Upper lobe of left lung (tissue), 6 donors: ENCODE results near the gene PTPRN2. TPM values are rescaled to one million over a fixed set of nuclear protein-coding genes. Genes with fewer than 3 reads are reported as not detected.
A peak's percentile ranks its signal among the peaks of the same experiment; 100 is the strongest.
"Not testable (repeated sequence)": the region's sequence is repeated elsewhere in the genome, so short reads cannot be mapped to it uniquely, and the experiment has no call there.

ENCODE experiments used
- ATAC-seq, 2 donors: fragments of 200-7000 bp; cut with Tn5 transposase; one replicate each; pipeline ENCODE4 v1.9.1; 2022; ENCODE audit warnings: mild to moderate bottlenecking in 2 of 2, moderate library complexity in 2 of 2; ENCODE audit not compliant: low FRiP score in 2 of 2
- DNase-seq, 2 donors: peaks; one replicate each; pipeline ENCODE4 v3.0.0-alpha.2; 2019 to 2020
- H3K27ac ChIP-seq, 4 donors: fragments of 200-600 bp; sonication (generic); one replicate each; pipeline ENCODE4 v1.5.1; 2016 to 2019
- H3K27me3 ChIP-seq, 4 donors: fragments of 200-600 bp; sonication (generic); one replicate each; pipeline ENCODE4 v1.5.1; 2017 to 2019
- H3K36me3 ChIP-seq, 4 donors: fragments of 200-600 bp; sonication (generic); one replicate each; pipeline ENCODE4 v1.5.1; 2016 to 2019
- H3K4me1 ChIP-seq, 4 donors: fragments of 200-600 bp; sonication (generic); one replicate each; pipeline ENCODE4 v1.5.1; 2018 to 2019
- H3K4me3 ChIP-seq, 4 donors: fragments of 200-600 bp; sonication (generic); one replicate each; pipeline ENCODE4 v1.5.1; 2017 to 2019; ENCODE audit warnings: mild to moderate bottlenecking in 2 of 4, moderate library complexity in 1 of 4
- H3K9me3 ChIP-seq, 4 donors: fragments of 200-600 bp; sonication (generic); one replicate each; pipeline ENCODE4 v1.5.1; 2018 to 2019
- EP300 ChIP-seq, 4 donors: sonication (generic); formaldehyde crosslinking; IDR thresholded peaks; one replicate each; pipeline ENCODE4 v1.5.1; 2017; ENCODE audit warnings: antibody characterized with exemption in 4 of 4, control low read depth in 2 of 4
- POLR2A ChIP-seq, 4 donors: fragments of 450-650 bp; IDR thresholded peaks; one replicate each; pipeline ENCODE4 v1.5.1; 2016 to 2017; ENCODE audit warnings: antibody characterized with exemption in 4 of 4, mild to moderate bottlenecking in 2 of 4
- POLR2AphosphoS5 ChIP-seq, 2 donors: sonication (generic); formaldehyde crosslinking; IDR thresholded peaks; one replicate each; pipeline ENCODE4 v1.5.1; 2017; ENCODE audit warnings: antibody characterized with exemption in 2 of 2
- WGBS, 2 donors: methylation state at CpG; one replicate each; pipeline ENCODE4 v1.1.5; 2017 to 2018; 5-methylcytosine and 5-hydroxymethylcytosine counted together
- total RNA-seq, 6 donors: library from RNA; depleted of rRNA in 4 of 6; stranded (reverse); fragments of >200 nt in 4 of 6; gene quantifications; one replicate each; pipeline versions ENCODE4 v1.1.0 to v1.2.1, GENCODE V29; 2016 to 2021
- TF ChIP-seq, protein P1 (sequence below), 6 experiments: fragments of 450-650 bp in 4 of 6; fragments of 200-600 bp in 2 of 6; sonication (generic) in 2 of 6; IDR thresholded peaks; one replicate each; pipeline ENCODE4 v1.5.1; 2016 to 2019; ENCODE audit warnings: antibody characterized with exemption in 6 of 6
- donor health status: DM: no; HTN: no; CAD: no; lungs with moderate emphysema.
- donor health status: DM: no; HTN: yes; CAD: no; lungs with severe emphysema.

Gene PTPRN2
- total RNA-seq, 6 donors from 2014 or later: 3.3 to 7.9 (median 5.2) TPM

DNA sequence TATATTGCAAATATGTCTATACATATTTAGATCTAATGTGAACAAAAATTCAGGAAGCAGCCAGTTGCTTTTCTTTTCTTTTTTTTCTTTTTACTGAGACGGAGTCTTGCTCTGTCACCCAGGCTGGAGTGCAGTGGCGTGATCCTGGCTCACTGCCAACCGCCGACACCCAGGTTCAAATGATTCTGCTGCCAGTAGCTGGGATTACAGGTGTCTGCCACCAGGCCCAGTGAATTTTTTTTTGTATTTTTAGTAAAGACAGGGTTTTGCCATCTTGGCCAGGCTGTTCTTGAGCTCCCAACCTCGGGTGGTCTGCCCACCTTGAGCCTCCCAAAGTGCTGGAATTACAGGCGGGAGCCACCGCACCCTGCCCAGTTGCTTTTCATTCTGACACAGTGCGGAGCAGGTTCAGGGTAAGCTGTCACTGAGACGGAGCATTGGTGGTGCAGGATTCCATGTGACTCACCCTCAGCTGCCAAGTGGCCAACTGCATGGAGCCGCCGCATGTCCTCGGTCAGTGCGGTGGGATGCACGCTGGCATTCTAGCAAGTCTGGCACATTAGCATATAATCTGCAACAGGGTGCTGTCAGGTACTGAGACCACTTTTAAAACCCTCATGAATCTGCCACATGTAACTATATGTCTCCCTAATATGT lies 888.1 kb downstream of the PTPRN2 start:
- Histone ChIP-seq H3K27ac (no peak overlapping the region), H3K27me3 (peaks cover 0 to 4% (median 0%) of the 10 kb centered on the region in 4 donors), H3K9me3 (no peaks in the 10 kb centered on the region), H3K36me3 (no peaks in the 10 kb centered on the region), H3K4me3 (no peak overlapping the region), H3K4me1 (no peaks in the 10 kb centered on the region)
- no peak for ATAC-seq
- TF ChIP-seq, protein P1, sequence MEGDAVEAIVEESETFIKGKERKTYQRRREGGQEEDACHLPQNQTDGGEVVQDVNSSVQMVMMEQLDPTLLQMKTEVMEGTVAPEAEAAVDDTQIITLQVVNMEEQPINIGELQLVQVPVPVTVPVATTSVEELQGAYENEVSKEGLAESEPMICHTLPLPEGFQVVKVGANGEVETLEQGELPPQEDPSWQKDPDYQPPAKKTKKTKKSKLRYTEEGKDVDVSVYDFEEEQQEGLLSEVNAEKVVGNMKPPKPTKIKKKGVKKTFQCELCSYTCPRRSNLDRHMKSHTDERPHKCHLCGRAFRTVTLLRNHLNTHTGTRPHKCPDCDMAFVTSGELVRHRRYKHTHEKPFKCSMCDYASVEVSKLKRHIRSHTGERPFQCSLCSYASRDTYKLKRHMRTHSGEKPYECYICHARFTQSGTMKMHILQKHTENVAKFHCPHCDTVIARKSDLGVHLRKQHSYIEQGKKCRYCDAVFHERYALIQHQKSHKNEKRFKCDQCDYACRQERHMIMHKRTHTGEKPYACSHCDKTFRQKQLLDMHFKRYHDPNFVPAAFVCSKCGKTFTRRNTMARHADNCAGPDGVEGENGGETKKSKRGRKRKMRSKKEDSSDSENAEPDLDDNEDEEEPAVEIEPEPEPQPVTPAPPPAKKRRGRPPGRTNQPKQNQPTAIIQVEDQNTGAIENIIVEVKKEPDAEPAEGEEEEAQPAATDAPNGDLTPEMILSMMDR (IDR thresholded peaks at IDR 0.05): no peak
- TF ChIP-seq EP300 (IDR thresholded peaks at IDR 0.05): no peak
- TF ChIP-seq POLR2A (IDR thresholded peaks at IDR 0.05): no peak
- WGBS, 2 donors: 61 to 74% methylated on average over 8 to 14 of the region's 14 CpGs
- peak in 1 of 2 donors; percentile 14 for DNase-seq

DNA sequence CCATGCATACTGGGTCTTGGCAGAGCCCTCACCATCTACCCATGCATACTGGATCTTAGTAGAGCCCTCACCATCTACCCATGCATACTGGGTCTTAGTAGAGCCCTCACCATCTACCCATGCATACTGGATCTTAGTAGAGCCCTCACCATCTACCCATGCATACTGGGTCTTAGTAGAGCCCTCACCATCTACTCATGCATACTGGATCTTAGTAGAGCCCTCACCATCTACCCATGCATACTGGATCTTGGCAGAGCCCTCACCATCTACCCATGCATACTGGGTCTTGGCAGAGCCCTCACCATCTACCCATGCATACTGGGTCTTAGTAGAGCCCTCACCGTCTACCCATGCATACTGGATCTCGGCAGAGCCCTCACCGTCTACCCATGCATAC lies 890.3 kb downstream of the PTPRN2 start:
- ATAC-seq, H3K27ac ChIP-seq, DNase-seq, H3K4me3 ChIP-seq, H3K9me3 ChIP-seq, H3K36me3 ChIP-seq: not testable (repeated sequence)
- H3K27me3 ChIP-seq: peaks cover 0 to 20% (median 10%) of the 10 kb centered on the region in 4 donors
- 86% methylated on average over 3 of the region's 3 CpGs; no CpG with 5 or more reads in 1 of the 2 donors for WGBS, 2 donors
- H3K4me1 ChIP-seq: peaks cover 0 to 16% (median 0%) of the 10 kb centered on the region in 4 donors

DNA sequence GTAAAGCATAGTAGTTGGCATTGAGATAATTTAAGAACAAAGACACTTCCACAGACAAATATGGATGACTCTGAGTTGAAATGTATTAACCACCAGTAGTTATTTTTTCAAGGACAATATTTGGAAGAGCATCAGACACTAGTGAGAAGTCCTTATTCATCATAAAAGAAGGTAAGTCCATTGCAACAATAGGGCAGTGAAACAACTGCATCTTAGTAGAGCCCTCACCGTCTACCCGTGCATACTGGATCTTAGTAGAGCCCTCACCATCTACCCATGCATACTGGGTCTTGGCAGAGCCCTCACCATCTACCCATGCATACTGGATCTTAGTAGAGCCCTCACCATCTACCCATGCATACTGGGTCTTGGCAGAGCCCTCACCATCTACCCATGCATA lies 892.0 kb downstream of the PTPRN2 start:
- not testable (repeated sequence) for ATAC-seq, H3K36me3 ChIP-seq, H3K27ac ChIP-seq, DNase-seq, H3K4me3 ChIP-seq, H3K9me3 ChIP-seq
- 85 to 100% methylated on average over 2 of the region's 2 CpGs for WGBS, 2 donors
- peaks cover 0 to 30% (median 15%) of the 10 kb centered on the region in 4 donors for H3K27me3 ChIP-seq
- H3K4me1 ChIP-seq: peaks cover 0 to 32% (median 4%) of the 10 kb centered on the region in 4 donors

DNA sequence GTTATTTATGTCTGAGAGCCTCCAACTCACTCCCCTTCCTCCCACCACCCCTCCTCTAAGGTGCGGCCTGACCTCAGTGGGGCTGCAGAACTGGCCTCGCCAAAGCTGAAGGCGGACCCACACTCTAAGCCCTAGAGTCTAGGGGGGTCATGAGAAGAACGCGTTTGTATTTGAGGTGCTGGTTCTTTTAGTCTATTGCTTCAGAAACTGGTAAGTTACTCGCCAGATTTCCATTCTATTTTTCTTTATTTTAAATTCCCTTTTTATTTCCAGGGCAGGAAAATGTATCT lies 893.3 kb downstream of the PTPRN2 start:
- H3K4me3 ChIP-seq: no peak overlapping the region
- H3K27ac ChIP-seq: no peak overlapping the region
- H3K4me1 ChIP-seq: peaks cover 10 to 45% (median 15%) of the 10 kb centered on the region in 4 donors
- ATAC-seq: no peak
- peaks cover 0 to 42% (median 23%) of the 10 kb centered on the region in 4 donors for H3K27me3 ChIP-seq
- WGBS, 2 donors: 24 to 33% methylated on average over 6 of the region's 6 CpGs
- DNase-seq: peak in 1 of 2 donors; percentile 4
- no peaks in the 10 kb centered on the region for H3K36me3 ChIP-seq
- TF ChIP-seq POLR2AphosphoS5 (IDR thresholded peaks at IDR 0.05): no peak
- no peak for TF ChIP-seq POLR2A (IDR thresholded peaks at IDR 0.05)
- TF ChIP-seq, protein P1 (IDR thresholded peaks at IDR 0.05): no peak
- no peak for TF ChIP-seq EP300 (IDR thresholded peaks at IDR 0.05)
- no peaks in the 10 kb centered on the region for H3K9me3 ChIP-seq

DNA sequence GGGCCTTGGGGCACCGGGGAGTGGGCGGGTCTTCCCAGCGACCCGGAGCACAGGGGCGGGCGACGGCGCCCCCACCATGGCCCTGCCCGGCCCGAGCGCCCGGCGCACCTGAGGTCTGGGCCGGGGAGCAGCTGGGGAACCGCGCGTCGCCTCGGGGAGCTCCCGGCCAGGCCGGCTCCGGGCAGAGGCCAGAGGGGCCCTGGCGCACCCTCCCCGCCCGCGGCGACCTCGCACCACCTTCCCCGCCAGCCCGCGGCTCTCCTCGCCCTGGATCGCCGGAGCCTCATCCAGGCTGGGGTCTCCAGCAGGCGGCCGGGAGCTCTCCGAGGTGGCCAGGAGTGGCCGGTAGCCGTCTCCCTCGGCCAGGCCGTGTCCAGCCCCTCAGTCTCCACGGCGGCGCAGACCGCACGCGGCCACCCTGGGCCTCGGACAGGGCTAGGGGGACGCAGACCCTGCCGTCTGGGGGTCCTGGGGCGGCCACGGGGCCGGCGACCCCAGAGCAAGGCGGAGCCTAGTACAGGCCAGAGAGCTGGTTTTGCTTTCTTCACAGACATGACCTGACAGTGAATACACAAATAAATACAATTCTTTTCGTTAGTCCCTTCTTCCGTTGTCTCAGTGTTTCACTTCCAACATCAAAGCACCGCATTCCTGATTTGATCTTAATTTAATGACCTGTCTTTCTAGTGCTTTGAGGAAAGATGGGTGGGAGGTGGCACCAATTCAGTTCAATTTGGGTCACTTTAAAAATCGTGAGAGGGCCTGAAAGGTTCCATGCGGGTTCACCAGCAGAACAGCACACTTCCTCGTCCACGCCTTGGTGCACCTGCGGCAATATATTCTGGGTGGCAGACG lies 893.9 kb downstream of the PTPRN2 start:
- TF ChIP-seq POLR2A (IDR thresholded peaks at IDR 0.05) (no peak), POLR2AphosphoS5 (IDR thresholded peaks at IDR 0.05) (no peak), EP300 (IDR thresholded peaks at IDR 0.05) (no peak)
- TF ChIP-seq, protein P1 (IDR thresholded peaks at IDR 0.05): no peak
- no peaks in the 10 kb centered on the region for H3K36me3 ChIP-seq
- peaks cover 10 to 50% (median 18%) of the 10 kb centered on the region in 4 donors for H3K4me1 ChIP-seq
- no peak overlapping the region for H3K4me3 ChIP-seq
- no peak overlapping the region for H3K27ac ChIP-seq
- WGBS, 2 donors: 9 to 11% methylated on average over 10 to 28 of the region's 64 CpGs
- ATAC-seq: peak in 1 of 2 donors; percentile 40
- peaks cover 0 to 48% (median 28%) of the 10 kb centered on the region in 4 donors for H3K27me3 ChIP-seq
- H3K9me3 ChIP-seq: no peaks in the 10 kb centered on the region
- peak in 1 of 2 donors; percentile 18 for DNase-seq
